K562 (cell line): ENCODE results near the gene PRAMEF1. TPM values are rescaled to one million over a fixed set of nuclear protein-coding genes. Genes with fewer than 3 reads are reported as not detected.
A peak's percentile ranks its signal among the peaks of the same experiment; 100 is the strongest.

Experiments used
- CBX2 ChIP-seq: fragments of 200-600 bp; sonication (generic); IDR thresholded peaks from one replicate; pipeline ENCODE4 v1.6.1; 2012; ENCODE audit warnings: mild to moderate bottlenecking, low read length, inconsistent platforms; ENCODE audit not compliant: insufficient read depth, poor library complexity, severe bottlenecking
- CBX3 ChIP-seq, 2 experiments: IDR thresholded peaks; 1 replicate in 1 of 2; 2 replicates in 1 of 2; pipeline ENCODE4 v1.6.1; 2012; ENCODE audit warnings: inconsistent platforms in 2 of 2, low read length in 2 of 2, borderline replicate concordance in 1 of 2, control low read depth in 1 of 2
- MYBL2 ChIP-seq, 2 experiments: fragments of 450-650 bp in 1 of 2; sonication (generic) in 1 of 2; formaldehyde crosslinking in 1 of 2; IDR thresholded peaks; 2 replicates each; pipeline versions ENCODE4 v1.6.1 to v1.8.1; 2017 to 2022; ENCODE audit warnings: borderline replicate concordance in 1 of 2, inconsistent platforms in 1 of 2, low read depth in 1 of 2, mild to moderate bottlenecking in 1 of 2, missing genetic modification reagents in 1 of 2, moderate library complexity in 1 of 2
- ZBTB40 ChIP-seq, 2 experiments: fragments of 450-650 bp in 1 of 2; sonication (generic) in 1 of 2; formaldehyde crosslinking in 1 of 2; IDR thresholded peaks; 2 replicates each; pipeline versions ENCODE4 v1.7.1 to v1.9.0; 2016 to 2022; ENCODE audit warnings: inconsistent platforms in 1 of 2, mild to moderate bottlenecking in 1 of 2, missing genetic modification reagents in 1 of 2
- ZBTB43 ChIP-seq: sonication (generic); formaldehyde crosslinking; IDR thresholded peaks from 2 replicates; pipeline ENCODE4 v1.8.0; 2023; ENCODE audit warnings: mild to moderate bottlenecking, missing genetic modification reagents
- ZNF324 ChIP-seq: fragments of 250-450 bp; sonication (Bioruptor Pico); IDR thresholded peaks from 2 replicates; pipeline ENCODE4 v1.4.0; 2020; ENCODE audit warnings: mild to moderate bottlenecking
- polyA plus RNA-seq, 8 experiments: library from polyadenylated mRNA; depleted of rRNA in 4 of 8; stranded (reverse) in 5 of 8; unstranded in 3 of 8; fragments of >200 nt; fragmentation: Nextera tagmentation in 2 of 8; fragmentation: Illumina TruSeq in 1 of 8; extraction: Ambion mirVana in 2 of 8; extraction: Trizol in 1 of 8; gene quantifications; 2 replicates each; pipeline versions ENCODE4 v1.2.1 to v1.2.3, GENCODE V29; 2011 to 2014; ENCODE audit warnings: inconsistent platforms in 1 of 8, missing spikeins in 1 of 8
- total RNA-seq, 7 experiments: library from RNA; depleted of rRNA in 6 of 7; stranded (reverse); fragments of >200 nt in 6 of 7; fragmentation: Illumina TruSeq in 2 of 7; extraction: Trizol in 2 of 7; gene quantifications; 2 replicates each; pipeline versions ENCODE4 v1.2.1 to v1.2.3, GENCODE V29; 2011 to 2021; ENCODE audit warnings: low replicate concordance in 1 of 7

PRAMEF1 gene
- total and polyA plus RNA-seq, 9 of the 15 experiments (the other 6 are each of a cell fraction or from before 2014, with no cell fraction given) = not detected

GRCh38 chr1:12745126-12745991 is 45.8 kb upstream of the PRAMEF1 start (continued):
- TF ChIP-seq MYBL2 (IDR thresholded peaks at IDR 0.05; ENCODE audit: low read depth) (no peak), MYBL2 (CRISPR knock-in tag; IDR thresholded peaks at IDR 0.05; ENCODE audit: borderline replicate concordance) (no peak), ZBTB43 (CRISPR knock-in tag) (no peak), CBX2 (no peak), ZBTB40 (IDR thresholded peaks at IDR 0.05) (peak; percentile 81), ZBTB40 (CRISPR knock-in tag; IDR thresholded peaks at IDR 0.05) (no peak), CBX3 (IDR thresholded peaks at IDR 0.05; ENCODE audit: borderline replicate concordance in 1 of 2, low read length in 2 of 2) (no peak), ZNF324 (no peak)
